HCT116 (cell line): Measurements from ENCODE around the gene LIPM. TPM values are rescaled to one million over a fixed set of nuclear protein-coding genes. Genes with fewer than 3 reads are reported as not detected.

Experiments used
- CBX3 ChIP-seq: IDR thresholded peaks from 2 replicates; pipeline ENCODE4 v1.6.1; 2012; ENCODE audit warnings: low read depth
- POLR2AphosphoS5 ChIP-seq: IDR thresholded peaks from 2 replicates; pipeline ENCODE4 v1.6.1; 2011; ENCODE audit warnings: mild to moderate bottlenecking, low read depth, low read length, moderate library complexity
- RAD21 ChIP-seq: IDR thresholded peaks from 2 replicates; pipeline ENCODE4 v1.6.1; 2012; ENCODE audit warnings: low read depth, mild to moderate bottlenecking
- TCF7L2 ChIP-seq: IDR thresholded peaks from 2 replicates; pipeline ENCODE4 v1.7.0; 2011; ENCODE audit warnings: borderline replicate concordance, inconsistent platforms; ENCODE audit not compliant: insufficient read depth, insufficient read length; ENCODE audit errors: extremely low read depth
- YY1 ChIP-seq: IDR thresholded peaks from 2 replicates; pipeline ENCODE4 v1.6.1; 2011; ENCODE audit warnings: low read length, low read depth, moderate library complexity, mild to moderate bottlenecking; ENCODE audit not compliant: insufficient replicate concordance; ENCODE audit errors: extremely low read depth
- total RNA-seq: library from RNA; stranded (reverse); gene quantifications from one replicate; pipeline ENCODE4 v1.2.1, GENCODE V29; 2021; ENCODE audit not compliant: unreplicated experiment
- TF ChIP-seq, protein P1 (sequence below): IDR thresholded peaks from 2 replicates; pipeline ENCODE4 v1.6.1; 2012; ENCODE audit warnings: low read depth
- TF ChIP-seq, protein P2 (sequence below): IDR thresholded peaks from 2 replicates; pipeline ENCODE4 v1.6.1; 2012
- TF ChIP-seq, protein P3 (sequence below): IDR thresholded peaks from 2 replicates; pipeline ENCODE4 v1.6.1; 2011; ENCODE audit warnings: mild to moderate bottlenecking, low read length, moderate library complexity; ENCODE audit not compliant: insufficient replicate concordance; ENCODE audit errors: extremely low read depth

The LIPM gene
- total RNA-seq, 1 experiment from 2014 or later = not detected

DNA sequence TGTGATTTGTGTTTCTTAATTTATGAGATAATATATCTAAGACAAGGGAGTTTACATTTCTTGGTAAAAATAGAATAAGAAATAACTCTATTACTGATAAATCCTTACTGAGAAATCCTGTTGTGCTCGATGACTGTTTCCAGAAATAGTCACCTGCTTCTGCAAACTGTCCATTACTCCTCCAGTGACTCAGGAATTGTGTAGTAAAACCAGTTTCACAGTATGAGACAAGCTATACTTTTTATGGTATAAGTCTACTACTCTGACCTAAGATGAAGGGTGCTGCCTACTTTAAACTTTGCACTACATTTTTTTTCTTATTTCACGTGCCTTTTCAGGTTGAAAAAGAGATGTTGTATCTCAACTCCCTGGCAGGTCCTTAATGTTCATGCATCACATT lies 56.0 kb downstream of the LIPM start (continued):
- TF ChIP-seq, protein P1, sequence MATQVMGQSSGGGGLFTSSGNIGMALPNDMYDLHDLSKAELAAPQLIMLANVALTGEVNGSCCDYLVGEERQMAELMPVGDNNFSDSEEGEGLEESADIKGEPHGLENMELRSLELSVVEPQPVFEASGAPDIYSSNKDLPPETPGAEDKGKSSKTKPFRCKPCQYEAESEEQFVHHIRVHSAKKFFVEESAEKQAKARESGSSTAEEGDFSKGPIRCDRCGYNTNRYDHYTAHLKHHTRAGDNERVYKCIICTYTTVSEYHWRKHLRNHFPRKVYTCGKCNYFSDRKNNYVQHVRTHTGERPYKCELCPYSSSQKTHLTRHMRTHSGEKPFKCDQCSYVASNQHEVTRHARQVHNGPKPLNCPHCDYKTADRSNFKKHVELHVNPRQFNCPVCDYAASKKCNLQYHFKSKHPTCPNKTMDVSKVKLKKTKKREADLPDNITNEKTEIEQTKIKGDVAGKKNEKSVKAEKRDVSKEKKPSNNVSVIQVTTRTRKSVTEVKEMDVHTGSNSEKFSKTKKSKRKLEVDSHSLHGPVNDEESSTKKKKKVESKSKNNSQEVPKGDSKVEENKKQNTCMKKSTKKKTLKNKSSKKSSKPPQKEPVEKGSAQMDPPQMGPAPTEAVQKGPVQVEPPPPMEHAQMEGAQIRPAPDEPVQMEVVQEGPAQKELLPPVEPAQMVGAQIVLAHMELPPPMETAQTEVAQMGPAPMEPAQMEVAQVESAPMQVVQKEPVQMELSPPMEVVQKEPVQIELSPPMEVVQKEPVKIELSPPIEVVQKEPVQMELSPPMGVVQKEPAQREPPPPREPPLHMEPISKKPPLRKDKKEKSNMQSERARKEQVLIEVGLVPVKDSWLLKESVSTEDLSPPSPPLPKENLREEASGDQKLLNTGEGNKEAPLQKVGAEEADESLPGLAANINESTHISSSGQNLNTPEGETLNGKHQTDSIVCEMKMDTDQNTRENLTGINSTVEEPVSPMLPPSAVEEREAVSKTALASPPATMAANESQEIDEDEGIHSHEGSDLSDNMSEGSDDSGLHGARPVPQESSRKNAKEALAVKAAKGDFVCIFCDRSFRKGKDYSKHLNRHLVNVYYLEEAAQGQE = no peak
- TF ChIP-seq TCF7L2 = no peak
- no peak for TF ChIP-seq RAD21
- TF ChIP-seq YY1 = no peak
- no peak for TF ChIP-seq POLR2AphosphoS5
- TF ChIP-seq, protein P2, sequence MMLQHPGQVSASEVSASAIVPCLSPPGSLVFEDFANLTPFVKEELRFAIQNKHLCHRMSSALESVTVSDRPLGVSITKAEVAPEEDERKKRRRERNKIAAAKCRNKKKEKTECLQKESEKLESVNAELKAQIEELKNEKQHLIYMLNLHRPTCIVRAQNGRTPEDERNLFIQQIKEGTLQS = no peak
- TF ChIP-seq, protein P3, sequence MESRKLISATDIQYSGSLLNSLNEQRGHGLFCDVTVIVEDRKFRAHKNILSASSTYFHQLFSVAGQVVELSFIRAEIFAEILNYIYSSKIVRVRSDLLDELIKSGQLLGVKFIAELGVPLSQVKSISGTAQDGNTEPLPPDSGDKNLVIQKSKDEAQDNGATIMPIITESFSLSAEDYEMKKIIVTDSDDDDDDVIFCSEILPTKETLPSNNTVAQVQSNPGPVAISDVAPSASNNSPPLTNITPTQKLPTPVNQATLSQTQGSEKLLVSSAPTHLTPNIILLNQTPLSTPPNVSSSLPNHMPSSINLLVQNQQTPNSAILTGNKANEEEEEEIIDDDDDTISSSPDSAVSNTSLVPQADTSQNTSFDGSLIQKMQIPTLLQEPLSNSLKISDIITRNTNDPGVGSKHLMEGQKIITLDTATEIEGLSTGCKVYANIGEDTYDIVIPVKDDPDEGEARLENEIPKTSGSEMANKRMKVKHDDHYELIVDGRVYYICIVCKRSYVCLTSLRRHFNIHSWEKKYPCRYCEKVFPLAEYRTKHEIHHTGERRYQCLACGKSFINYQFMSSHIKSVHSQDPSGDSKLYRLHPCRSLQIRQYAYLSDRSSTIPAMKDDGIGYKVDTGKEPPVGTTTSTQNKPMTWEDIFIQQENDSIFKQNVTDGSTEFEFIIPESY = no peak
- no peak for TF ChIP-seq CBX3
